Measurements from ENCODE around the gene ATXN10.
A peak's percentile ranks its signal among the peaks of the same experiment; 100 is the strongest.
"Not testable (repeated sequence)": the region's sequence is repeated elsewhere in the genome, so short reads cannot be mapped to it uniquely, and the experiment has no call there.

Gene ATXN10

GRCh38 chr22:45678961-45679912, 7.6 kb downstream of the ATXN10 start:
- peak; percentile 89 for DNase-seq (ENCODE audit: low read depth)
- TF ChIP-seq, protein P1, sequence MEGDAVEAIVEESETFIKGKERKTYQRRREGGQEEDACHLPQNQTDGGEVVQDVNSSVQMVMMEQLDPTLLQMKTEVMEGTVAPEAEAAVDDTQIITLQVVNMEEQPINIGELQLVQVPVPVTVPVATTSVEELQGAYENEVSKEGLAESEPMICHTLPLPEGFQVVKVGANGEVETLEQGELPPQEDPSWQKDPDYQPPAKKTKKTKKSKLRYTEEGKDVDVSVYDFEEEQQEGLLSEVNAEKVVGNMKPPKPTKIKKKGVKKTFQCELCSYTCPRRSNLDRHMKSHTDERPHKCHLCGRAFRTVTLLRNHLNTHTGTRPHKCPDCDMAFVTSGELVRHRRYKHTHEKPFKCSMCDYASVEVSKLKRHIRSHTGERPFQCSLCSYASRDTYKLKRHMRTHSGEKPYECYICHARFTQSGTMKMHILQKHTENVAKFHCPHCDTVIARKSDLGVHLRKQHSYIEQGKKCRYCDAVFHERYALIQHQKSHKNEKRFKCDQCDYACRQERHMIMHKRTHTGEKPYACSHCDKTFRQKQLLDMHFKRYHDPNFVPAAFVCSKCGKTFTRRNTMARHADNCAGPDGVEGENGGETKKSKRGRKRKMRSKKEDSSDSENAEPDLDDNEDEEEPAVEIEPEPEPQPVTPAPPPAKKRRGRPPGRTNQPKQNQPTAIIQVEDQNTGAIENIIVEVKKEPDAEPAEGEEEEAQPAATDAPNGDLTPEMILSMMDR (conservative IDR thresholded peaks at IDR 0.05; ENCODE audit: control insufficient read depth, insufficient read depth, low read depth, low read length) = no peak
- H3K4me3 ChIP-seq (ENCODE audit: control insufficient read depth, low read depth, low read length) = no peak overlapping the region

DNA sequence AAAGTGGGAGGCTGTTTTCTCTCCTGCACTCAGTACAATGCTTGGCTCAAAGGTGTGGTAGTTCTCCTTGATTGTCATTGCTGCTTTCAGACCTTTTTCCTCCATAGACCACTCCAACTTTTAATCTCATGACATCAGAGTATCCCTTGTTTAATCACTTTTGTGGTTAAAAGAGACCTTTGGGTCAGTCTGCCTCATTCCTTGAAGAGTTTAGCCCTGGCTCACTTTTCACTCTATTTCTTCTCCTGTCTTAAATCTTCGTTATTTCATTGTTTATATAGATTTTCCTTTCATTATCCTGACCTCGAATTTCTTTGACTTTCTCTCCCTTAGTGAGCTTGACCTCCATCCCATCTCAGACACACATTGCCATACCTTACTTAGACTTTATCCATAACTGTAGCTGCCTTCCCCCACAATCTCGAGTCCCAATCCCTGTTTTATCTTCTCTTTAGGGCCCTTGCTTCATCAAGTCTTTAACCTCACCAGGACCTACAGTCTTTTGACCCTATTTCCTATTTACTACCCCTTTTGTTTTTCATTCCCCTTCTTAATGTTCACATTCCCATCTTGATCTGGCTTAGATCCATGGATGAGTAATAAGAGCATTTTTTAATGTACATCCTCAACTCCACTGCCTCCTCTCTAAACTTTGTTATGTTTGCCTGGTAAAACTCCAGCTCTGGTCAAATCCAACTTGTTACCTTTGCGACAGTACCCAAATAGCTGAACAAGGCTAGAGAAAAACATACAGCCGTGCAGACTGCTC, 9.5 kb downstream of the ATXN10 start:
- peak; percentile 79 for DNase-seq (ENCODE audit: low read depth)
- TF ChIP-seq, protein P1 (conservative IDR thresholded peaks at IDR 0.05; ENCODE audit: control insufficient read depth, insufficient read depth, low read depth, low read length) = no peak
- H3K4me3 ChIP-seq (ENCODE audit: control insufficient read depth, low read depth, low read length) = no peak overlapping the region

DNA sequence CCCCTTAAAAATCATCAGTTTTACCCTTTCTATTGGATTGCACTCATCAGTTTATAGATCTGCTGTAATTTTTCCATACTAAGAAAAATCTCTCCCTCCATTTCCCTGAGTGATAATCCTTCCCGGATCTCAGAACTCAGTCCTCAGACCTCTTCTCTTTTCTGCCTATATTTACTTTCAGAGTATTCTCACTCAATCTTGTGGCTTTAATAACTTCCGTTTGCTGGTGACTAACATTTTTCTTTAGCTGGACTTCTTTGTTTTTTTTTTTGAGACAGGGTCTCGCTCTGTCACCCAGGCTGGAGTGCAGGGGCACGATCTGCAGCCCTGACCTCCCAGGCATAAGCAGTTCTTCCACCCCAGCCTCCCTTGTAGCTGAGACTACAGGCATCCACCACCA, 10.4 kb downstream of the ATXN10 start:
- H3K4me3 ChIP-seq (ENCODE audit: control insufficient read depth, low read depth, low read length) = no peak overlapping the region
- TF ChIP-seq, protein P1 (conservative IDR thresholded peaks at IDR 0.05; ENCODE audit: control insufficient read depth, insufficient read depth, low read depth, low read length) = no peak
- no peak for DNase-seq (ENCODE audit: low read depth)

GRCh38 chr22:45682773-45683172, 11.1 kb downstream of the ATXN10 start:
- not testable (repeated sequence) for H3K4me3 ChIP-seq (ENCODE audit: control insufficient read depth, low read depth, low read length)

DNA sequence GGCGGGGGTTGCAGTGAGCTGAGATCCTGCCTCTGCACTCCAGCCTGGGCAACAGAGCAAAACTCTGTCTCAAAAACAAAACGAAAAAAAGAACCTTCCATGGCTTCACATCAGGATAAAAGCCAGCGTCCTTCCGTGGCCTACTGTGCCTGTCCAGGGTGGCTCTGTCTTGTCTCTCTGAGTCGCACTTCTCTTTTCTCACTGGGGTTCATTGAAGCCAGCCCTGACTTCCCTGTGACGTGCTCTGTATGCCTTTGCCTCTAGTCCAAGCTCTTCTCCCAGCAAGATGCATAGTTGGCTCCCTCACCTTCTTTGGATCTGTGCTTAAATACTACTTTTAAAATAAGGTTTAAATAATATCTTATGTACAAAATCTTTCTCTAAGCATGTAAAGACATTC, 11.6 kb downstream of the ATXN10 start:
- DNase-seq (ENCODE audit: low read depth) = no peak

More at GRCh38 chr22:45682773-45683172, 11.1 kb downstream of the ATXN10 start:
- DNase-seq (ENCODE audit: low read depth) = not testable (repeated sequence)

GRCh38 chr22:45683680-45684079, 12.0 kb downstream of the ATXN10 start:
- TF ChIP-seq, protein P1 (conservative IDR thresholded peaks at IDR 0.05; ENCODE audit: control insufficient read depth, insufficient read depth, low read depth, low read length) = no peak
- H3K4me3 ChIP-seq (ENCODE audit: control insufficient read depth, low read depth, low read length) = no peak overlapping the region
- DNase-seq (ENCODE audit: low read depth) = no peak

More for the DNA sequence above, 11.6 kb downstream of the ATXN10 start:
- TF ChIP-seq, protein P1 (conservative IDR thresholded peaks at IDR 0.05; ENCODE audit: control insufficient read depth, insufficient read depth, low read depth, low read length) = no peak
- H3K4me3 ChIP-seq (ENCODE audit: control insufficient read depth, low read depth, low read length) = no peak overlapping the region

DNA sequence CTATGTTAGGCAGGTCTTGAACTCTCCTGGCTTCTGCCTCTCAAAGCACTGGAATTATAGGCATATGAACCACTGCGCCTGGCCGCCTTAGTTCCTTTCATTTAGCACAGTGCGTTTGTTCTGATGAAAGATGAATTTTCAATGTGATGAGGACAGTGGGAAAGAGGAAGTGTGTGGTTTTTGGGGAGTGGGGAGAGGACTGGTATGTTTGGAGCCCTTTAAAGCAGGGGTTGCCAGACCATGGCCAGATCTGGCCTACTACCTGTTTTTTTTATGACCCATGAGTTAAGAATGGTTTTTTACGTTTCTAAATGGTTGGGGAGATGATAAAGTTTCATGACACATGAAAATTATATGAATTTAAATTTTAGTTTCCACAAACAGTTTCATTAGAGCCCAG, 12.5 kb downstream of the ATXN10 start:
- DNase-seq (ENCODE audit: low read depth) = no peak
- TF ChIP-seq, protein P1 (conservative IDR thresholded peaks at IDR 0.05; ENCODE audit: control insufficient read depth, insufficient read depth, low read depth, low read length) = no peak

More for the DNA sequence above, 12.5 kb downstream of the ATXN10 start:
- no peak overlapping the region for H3K4me3 ChIP-seq (ENCODE audit: control insufficient read depth, low read depth, low read length)

Measured in fibroblast of mammary gland (primary cell).